ENCODE measurements around the gene WDR5.
"Not testable (repeated sequence)": the region's sequence is repeated elsewhere in the genome, so short reads cannot be mapped to it uniquely, and the experiment has no call there.

The WDR5 gene

DNA sequence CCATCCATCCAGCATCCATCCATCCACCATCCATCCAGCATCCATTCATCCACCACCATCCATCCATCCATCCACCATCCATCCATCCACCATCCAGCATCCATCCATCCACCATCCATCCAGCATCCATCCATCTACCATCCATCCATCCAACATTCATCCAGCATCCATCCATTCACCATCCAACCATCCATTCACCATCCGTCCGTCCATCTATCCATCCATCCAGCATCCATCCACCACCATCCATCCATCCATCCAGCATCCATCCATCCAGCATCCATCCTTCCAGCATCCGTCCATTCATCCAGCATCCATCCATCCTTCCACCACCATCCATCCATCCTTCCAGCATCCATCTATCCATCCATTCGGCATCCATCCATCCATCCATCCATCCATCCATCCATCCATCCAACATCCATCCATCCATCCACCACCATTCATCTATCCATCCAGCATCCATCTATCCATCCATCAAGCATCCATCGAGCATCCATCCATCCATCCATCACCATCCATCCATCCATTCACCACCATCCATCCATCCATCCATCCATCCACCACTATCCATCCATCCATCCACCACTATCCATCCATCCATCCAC is 32.4 kb upstream of the WDR5 start:
- DNase-seq (ENCODE audit: low read depth), result no peak
- TF ChIP-seq, protein P1, sequence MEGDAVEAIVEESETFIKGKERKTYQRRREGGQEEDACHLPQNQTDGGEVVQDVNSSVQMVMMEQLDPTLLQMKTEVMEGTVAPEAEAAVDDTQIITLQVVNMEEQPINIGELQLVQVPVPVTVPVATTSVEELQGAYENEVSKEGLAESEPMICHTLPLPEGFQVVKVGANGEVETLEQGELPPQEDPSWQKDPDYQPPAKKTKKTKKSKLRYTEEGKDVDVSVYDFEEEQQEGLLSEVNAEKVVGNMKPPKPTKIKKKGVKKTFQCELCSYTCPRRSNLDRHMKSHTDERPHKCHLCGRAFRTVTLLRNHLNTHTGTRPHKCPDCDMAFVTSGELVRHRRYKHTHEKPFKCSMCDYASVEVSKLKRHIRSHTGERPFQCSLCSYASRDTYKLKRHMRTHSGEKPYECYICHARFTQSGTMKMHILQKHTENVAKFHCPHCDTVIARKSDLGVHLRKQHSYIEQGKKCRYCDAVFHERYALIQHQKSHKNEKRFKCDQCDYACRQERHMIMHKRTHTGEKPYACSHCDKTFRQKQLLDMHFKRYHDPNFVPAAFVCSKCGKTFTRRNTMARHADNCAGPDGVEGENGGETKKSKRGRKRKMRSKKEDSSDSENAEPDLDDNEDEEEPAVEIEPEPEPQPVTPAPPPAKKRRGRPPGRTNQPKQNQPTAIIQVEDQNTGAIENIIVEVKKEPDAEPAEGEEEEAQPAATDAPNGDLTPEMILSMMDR (conservative IDR thresholded peaks at IDR 0.05; ENCODE audit: low read depth, low read length), result no peak

DNA sequence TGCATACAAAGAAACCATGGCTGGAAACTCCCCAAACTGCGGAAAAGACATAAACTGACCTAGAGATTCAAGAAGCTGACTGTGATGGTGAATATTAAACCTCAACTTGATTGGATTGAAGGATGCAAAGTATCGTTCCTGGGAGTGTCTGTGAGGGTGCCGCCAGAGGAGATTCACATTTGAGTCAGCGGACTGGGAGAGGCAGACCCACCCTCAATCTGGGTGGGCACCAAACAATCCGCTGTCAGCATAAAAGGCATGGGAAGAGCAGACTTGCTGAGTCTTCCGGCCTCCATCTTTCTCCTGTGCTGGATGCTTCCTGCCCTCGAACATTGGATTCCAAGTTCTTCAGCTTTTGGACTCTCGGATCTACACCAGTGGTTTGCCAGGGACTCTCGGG is 24.8 kb upstream of the WDR5 start:
- TF ChIP-seq, protein P1 (conservative IDR thresholded peaks at IDR 0.05; ENCODE audit: low read depth, low read length), result no peak
- no peak for DNase-seq (ENCODE audit: low read depth)
- H3K4me3 ChIP-seq (ENCODE audit: low read depth, low read length), result no peak overlapping the region

More for the DNA sequence above, 32.4 kb upstream of the WDR5 start:
- H3K4me3 ChIP-seq (ENCODE audit: low read depth, low read length), result no peak overlapping the region

DNA sequence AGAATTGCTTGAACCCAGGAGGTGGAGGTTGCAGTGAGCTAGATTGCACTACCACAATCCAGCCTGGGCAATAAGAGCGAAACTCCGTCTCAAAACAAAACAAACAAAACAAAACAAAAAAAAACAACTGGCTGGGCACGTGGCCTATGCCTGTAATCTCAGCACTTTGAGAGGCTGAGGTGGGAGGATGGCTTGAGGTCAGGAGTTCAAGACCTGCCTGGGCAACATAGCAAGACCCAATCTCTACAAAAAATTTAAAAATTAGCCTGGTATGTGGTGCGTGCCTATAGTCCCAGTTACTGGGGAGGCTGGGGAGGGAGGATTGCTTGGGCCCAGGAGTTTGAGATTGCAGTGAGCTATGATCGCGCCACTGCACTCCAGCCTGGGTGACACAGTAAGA is 23.3 kb upstream of the WDR5 start:
- no peak for DNase-seq (ENCODE audit: low read depth)
- TF ChIP-seq, protein P1 (conservative IDR thresholded peaks at IDR 0.05; ENCODE audit: low read depth, low read length), result no peak
- no peak overlapping the region for H3K4me3 ChIP-seq (ENCODE audit: low read depth, low read length)

DNA sequence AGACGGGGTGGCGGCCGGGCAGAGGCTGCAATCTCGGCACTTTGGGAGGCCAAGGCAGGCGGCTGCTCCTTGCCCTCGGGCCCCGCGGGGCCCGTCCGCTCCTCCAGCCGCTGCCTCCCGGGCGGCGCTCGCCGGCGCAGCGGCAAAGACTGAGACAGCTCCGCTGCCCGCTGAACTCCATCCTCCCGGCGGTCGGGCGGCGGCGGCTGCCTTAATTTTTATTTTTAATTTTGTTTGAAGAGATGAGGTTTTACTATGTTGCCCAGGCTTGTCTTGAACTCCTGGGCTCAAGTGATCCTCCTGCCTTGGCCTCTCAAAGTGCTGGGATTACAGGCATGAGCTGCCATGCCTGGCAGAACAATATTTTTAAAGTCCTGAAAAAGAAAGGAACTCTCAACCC is 16.9 kb upstream of the WDR5 start:
- DNase-seq (ENCODE audit: low read depth); H3K4me3 ChIP-seq (ENCODE audit: low read depth, low read length): not testable (repeated sequence)

DNA sequence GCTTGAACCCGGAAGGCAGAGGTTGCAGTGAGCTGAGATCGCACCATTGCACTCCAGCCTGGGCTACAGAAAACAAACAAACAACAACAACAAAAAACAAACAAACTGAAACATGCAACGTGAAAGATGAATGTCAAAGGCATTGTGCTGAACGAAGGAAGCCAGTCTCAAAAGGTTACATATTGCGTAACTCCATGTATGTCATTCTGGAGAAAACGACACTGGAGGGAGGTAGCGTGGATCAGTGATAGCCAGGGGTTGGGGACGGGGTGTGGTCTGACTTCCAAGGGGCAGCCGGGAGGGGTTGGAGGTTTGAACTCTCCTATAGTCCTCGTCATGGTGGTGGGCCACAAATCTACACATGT is 12.1 kb upstream of the WDR5 start:
- TF ChIP-seq, protein P1 (conservative IDR thresholded peaks at IDR 0.05; ENCODE audit: low read depth, low read length), result no peak
- no peak for DNase-seq (ENCODE audit: low read depth)
- no peak overlapping the region for H3K4me3 ChIP-seq (ENCODE audit: low read depth, low read length)

DNA sequence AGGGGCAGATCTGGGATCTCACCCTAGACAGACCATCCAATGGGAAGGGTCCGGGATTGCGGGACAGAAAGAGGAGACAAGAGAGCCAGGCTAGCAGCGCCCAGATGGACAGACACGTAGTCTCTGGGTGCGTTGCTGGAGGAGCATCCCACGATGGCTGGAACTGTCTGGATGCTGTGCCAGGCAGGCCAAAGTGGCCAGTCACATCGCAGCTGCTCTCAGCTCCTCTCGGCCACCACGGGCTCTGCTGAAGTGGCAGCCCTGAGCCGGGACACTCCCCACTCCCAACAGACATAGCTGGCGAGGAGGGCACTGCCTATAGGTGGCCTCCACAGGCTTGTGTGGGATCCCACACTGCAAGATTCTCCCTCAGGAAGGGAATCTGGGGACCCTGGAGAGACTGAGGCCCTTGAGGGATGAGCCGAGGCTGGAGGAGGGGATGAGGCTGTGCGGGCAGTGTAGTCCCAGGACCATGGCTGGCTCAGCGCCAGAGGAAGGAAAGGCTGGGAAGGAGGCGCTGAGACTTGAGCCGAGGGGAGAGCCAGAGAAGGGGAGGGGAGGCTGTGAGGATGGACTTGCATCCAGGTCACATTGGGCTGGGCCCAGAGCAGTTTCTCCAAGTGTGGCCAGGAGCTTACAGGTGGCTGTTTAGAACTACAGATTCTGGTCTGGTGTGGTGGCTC is 10.3 kb upstream of the WDR5 start:
- TF ChIP-seq, protein P1 (conservative IDR thresholded peaks at IDR 0.05; ENCODE audit: low read depth, low read length), result no peak
- DNase-seq (ENCODE audit: low read depth), result no peak
- no peak overlapping the region for H3K4me3 ChIP-seq (ENCODE audit: low read depth, low read length)

DNA sequence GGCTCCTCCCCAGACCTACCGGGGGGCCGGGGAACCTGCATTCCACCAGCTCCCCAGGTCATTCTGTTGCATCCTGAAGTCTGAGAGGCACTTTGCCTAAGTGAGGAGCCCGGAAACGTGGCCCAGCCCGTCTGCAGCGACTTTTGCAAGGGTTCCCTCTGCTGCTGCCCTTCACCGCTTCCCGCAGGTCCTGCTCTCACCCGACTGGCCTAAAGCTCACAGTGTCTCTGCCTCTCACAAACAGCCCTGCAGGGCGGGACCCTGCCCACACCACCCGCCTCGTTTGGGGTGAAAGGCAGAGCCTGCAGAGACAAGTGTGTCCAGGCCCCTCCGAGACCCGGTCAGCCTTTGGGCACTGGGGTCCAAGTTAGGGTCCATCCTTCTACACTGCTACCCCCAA is 9.5 kb upstream of the WDR5 start:
- DNase-seq (ENCODE audit: low read depth), result no peak
- no peak overlapping the region for H3K4me3 ChIP-seq (ENCODE audit: low read depth, low read length)
- TF ChIP-seq, protein P1 (conservative IDR thresholded peaks at IDR 0.05; ENCODE audit: low read depth, low read length), result no peak

Measured in choroid plexus epithelial cell (primary cell).